HEK293 (cell line): Measurements from ENCODE around the gene PAQR8.

Experiments used
- BCL11B ChIP-seq: fragments of 450-650 bp; formaldehyde crosslinking; IDR thresholded peaks from 2 replicates; pipeline ENCODE4 v1.5.1; 2016; ENCODE audit warnings: low read depth, missing biosample characterization, missing genetic modification characterization
- FEZF1 ChIP-seq: fragments of 450-650 bp; formaldehyde crosslinking; IDR thresholded peaks from 2 replicates; pipeline ENCODE4 v1.5.1; 2016; ENCODE audit warnings: missing biosample characterization, missing genetic modification characterization
- PBX3 ChIP-seq: sonication (generic); formaldehyde crosslinking; IDR thresholded peaks from 2 replicates; pipeline ENCODE4 v1.8.1; 2022; ENCODE audit warnings: mild to moderate bottlenecking, moderate library complexity, missing genetic modification reagents
- PRDM10 ChIP-seq: fragments of 450-650 bp; formaldehyde crosslinking; IDR thresholded peaks from 2 replicates; pipeline ENCODE4 v1.5.1; 2016; ENCODE audit warnings: missing biosample characterization, missing genetic modification characterization
- PRDM4 ChIP-seq: fragments of 450-650 bp; formaldehyde crosslinking; IDR thresholded peaks from 2 replicates; pipeline ENCODE4 v1.5.1; 2017; ENCODE audit warnings: missing biosample characterization, missing genetic modification characterization
- SP3 ChIP-seq: fragments of 450-650 bp; formaldehyde crosslinking; IDR thresholded peaks from 2 replicates; pipeline ENCODE4 v1.5.1; 2016; ENCODE audit warnings: missing biosample characterization, missing genetic modification characterization
- ZBTB17 ChIP-seq: fragments of 450-650 bp; formaldehyde crosslinking; IDR thresholded peaks from 2 replicates; pipeline ENCODE4 v1.5.1; 2016; ENCODE audit warnings: missing biosample characterization, missing genetic modification characterization
- ZBTB48 ChIP-seq: fragments of 450-650 bp; formaldehyde crosslinking; IDR thresholded peaks from 2 replicates; pipeline ENCODE4 v1.5.1; 2016; ENCODE audit warnings: missing biosample characterization, missing genetic modification characterization
- ZBTB6 ChIP-seq: fragments of 450-650 bp; formaldehyde crosslinking; IDR thresholded peaks from 2 replicates; pipeline ENCODE4 v1.5.1; 2017; ENCODE audit warnings: missing biosample characterization, missing genetic modification characterization
- ZBTB7A ChIP-seq: fragments of 450-650 bp; formaldehyde crosslinking; IDR thresholded peaks from 2 replicates; pipeline ENCODE4 v1.5.1; 2016; ENCODE audit warnings: low read depth, missing biosample characterization, missing genetic modification characterization
- ZNF114 ChIP-seq: fragments of 450-650 bp; formaldehyde crosslinking; IDR thresholded peaks from 2 replicates; pipeline ENCODE4 v1.5.0; 2017; ENCODE audit warnings: missing biosample characterization, missing genetic modification characterization
- ZNF121 ChIP-seq: fragments of 450-650 bp; formaldehyde crosslinking; IDR thresholded peaks from 2 replicates; pipeline ENCODE4 v1.5.1; 2016; ENCODE audit warnings: missing biosample characterization, missing genetic modification characterization
- ZNF18 ChIP-seq: fragments of 450-650 bp; formaldehyde crosslinking; IDR thresholded peaks from 2 replicates; pipeline ENCODE4 v1.5.1; 2016; ENCODE audit warnings: missing biosample characterization, missing genetic modification characterization
- ZNF2 ChIP-seq: fragments of 450-650 bp; formaldehyde crosslinking; IDR thresholded peaks from 2 replicates; pipeline ENCODE4 v1.5.1; 2016; ENCODE audit warnings: missing biosample characterization, missing genetic modification characterization
- ZNF223 ChIP-seq: fragments of 450-650 bp; formaldehyde crosslinking; IDR thresholded peaks from 2 replicates; pipeline ENCODE4 v1.5.1; 2016; ENCODE audit warnings: missing biosample characterization, missing genetic modification characterization
- ZNF23 ChIP-seq: fragments of 450-650 bp; formaldehyde crosslinking; IDR thresholded peaks from 2 replicates; pipeline ENCODE4 v1.5.1; 2016; ENCODE audit warnings: missing biosample characterization, missing genetic modification characterization, borderline replicate concordance
- ZNF248 ChIP-seq: fragments of 450-650 bp; formaldehyde crosslinking; IDR thresholded peaks from 2 replicates; pipeline ENCODE4 v1.5.1; 2017; ENCODE audit warnings: missing biosample characterization, missing genetic modification characterization
- ZNF335 ChIP-seq: fragments of 450-650 bp; formaldehyde crosslinking; conservative IDR thresholded peaks from 2 replicates; pipeline ENCODE4 v1.5.1; 2016; ENCODE audit warnings: missing biosample characterization, missing genetic modification characterization
- ZNF354C ChIP-seq: fragments of 450-650 bp; formaldehyde crosslinking; IDR thresholded peaks from 2 replicates; pipeline ENCODE4 v1.5.1; 2016; ENCODE audit warnings: missing biosample characterization, missing genetic modification characterization, low read depth, borderline replicate concordance
- ZNF366 ChIP-seq: fragments of 450-650 bp; formaldehyde crosslinking; conservative IDR thresholded peaks from 2 replicates; pipeline ENCODE4 v1.5.1; 2016; ENCODE audit warnings: missing biosample characterization, missing genetic modification characterization
- ZNF513 ChIP-seq: fragments of 450-650 bp; IDR thresholded peaks from 2 replicates; pipeline ENCODE4 v1.5.1; 2018; ENCODE audit warnings: missing biosample characterization, missing genetic modification characterization
- ZNF521 ChIP-seq: fragments of 450-650 bp; formaldehyde crosslinking; IDR thresholded peaks from 2 replicates; pipeline ENCODE4 v1.5.1; 2017; ENCODE audit warnings: missing biosample characterization, mild to moderate bottlenecking, missing genetic modification characterization
- ZNF596 ChIP-seq: fragments of 450-650 bp; IDR thresholded peaks from 2 replicates; pipeline ENCODE4 v1.5.0; 2018; ENCODE audit warnings: missing biosample characterization, mild to moderate bottlenecking, missing genetic modification characterization, moderate library complexity
- ZNF624 ChIP-seq: fragments of 450-650 bp; formaldehyde crosslinking; IDR thresholded peaks from 2 replicates; pipeline ENCODE4 v1.5.1; 2017; ENCODE audit warnings: missing biosample characterization, missing genetic modification characterization
- ZNF654 ChIP-seq: fragments of 450-650 bp; formaldehyde crosslinking; IDR thresholded peaks from 2 replicates; pipeline ENCODE4 v1.5.1; 2016; ENCODE audit warnings: low read depth, missing biosample characterization, missing genetic modification characterization
- ZNF658 ChIP-seq: fragments of 450-650 bp; formaldehyde crosslinking; IDR thresholded peaks from 2 replicates; pipeline ENCODE4; 2016; ENCODE audit warnings: missing biosample characterization, missing genetic modification characterization
- ZNF677 ChIP-seq: fragments of 450-650 bp; IDR thresholded peaks from 2 replicates; pipeline ENCODE4 v1.5.0; 2018; ENCODE audit warnings: missing biosample characterization, mild to moderate bottlenecking, missing genetic modification characterization, moderate library complexity
- ZNF707 ChIP-seq: fragments of 450-650 bp; formaldehyde crosslinking; IDR thresholded peaks from 2 replicates; pipeline ENCODE4 v1.5.1; 2016; ENCODE audit warnings: missing biosample characterization, missing genetic modification characterization
- ZNF776 ChIP-seq: fragments of 450-650 bp; formaldehyde crosslinking; IDR thresholded peaks from 2 replicates; pipeline ENCODE4 v1.5.0; 2017; ENCODE audit warnings: missing biosample characterization, missing genetic modification characterization, borderline replicate concordance
- ZNF837 ChIP-seq: fragments of 450-650 bp; formaldehyde crosslinking; IDR thresholded peaks from 2 replicates; pipeline ENCODE4 v1.5.1; 2016; ENCODE audit warnings: missing biosample characterization, missing genetic modification characterization

Gene PAQR8

GRCh38 chr6:52420668-52421358 is 58.9 kb downstream of the PAQR8 start (continued):
- TF ChIP-seq ZNF596 (tag by site-specific recombination): no peak
- peak; percentile 72; the same call in 1 of the 2 replicates for TF ChIP-seq ZBTB48 (tag by site-specific recombination)
- TF ChIP-seq ZNF513 (tag by site-specific recombination): no peak
- TF ChIP-seq ZNF114 (tag by site-specific recombination): no peak
- peak; percentile 75 for TF ChIP-seq ZNF335
- TF ChIP-seq PBX3 (CRISPR knock-in tag): no peak
- TF ChIP-seq ZNF366 (tag by site-specific recombination): peak; percentile 94
- no peak for TF ChIP-seq ZNF624
- no peak for TF ChIP-seq ZBTB7A
- TF ChIP-seq ZBTB6: no peak
- TF ChIP-seq ZNF677 (tag by site-specific recombination): no peak
- no peak for TF ChIP-seq ZNF654
- peak; percentile 91 for TF ChIP-seq PRDM10
- no peak for TF ChIP-seq ZNF521 (tag by site-specific recombination)
- peak; percentile 71 for TF ChIP-seq ZNF2 (tag by site-specific recombination)
- no peak for TF ChIP-seq ZNF248 (tag by site-specific recombination)
- no peak for TF ChIP-seq ZNF354C (tag by site-specific recombination)
- TF ChIP-seq ZNF18: no peak
- no peak for TF ChIP-seq ZNF223 (tag by site-specific recombination)
- TF ChIP-seq PRDM4 (tag by site-specific recombination): no peak; the same call in 1 of the 2 replicates
- no peak for TF ChIP-seq ZNF121 (tag by site-specific recombination)
- TF ChIP-seq ZNF837 (tag by site-specific recombination): no peak
- no peak for TF ChIP-seq ZNF23 (tag by site-specific recombination)
- no peak for TF ChIP-seq ZNF658
- TF ChIP-seq ZBTB17 (tag by site-specific recombination): peak; percentile 98
- TF ChIP-seq BCL11B (tag by site-specific recombination): no peak; the same call in 1 of the 2 replicates
- TF ChIP-seq ZNF776 (tag by site-specific recombination): no peak
- TF ChIP-seq SP3: peak; percentile 24
- TF ChIP-seq ZNF707 (tag by site-specific recombination): no peak
- no peak for TF ChIP-seq FEZF1
